ENCODE measurements around the gene FXYD1.

DNA sequence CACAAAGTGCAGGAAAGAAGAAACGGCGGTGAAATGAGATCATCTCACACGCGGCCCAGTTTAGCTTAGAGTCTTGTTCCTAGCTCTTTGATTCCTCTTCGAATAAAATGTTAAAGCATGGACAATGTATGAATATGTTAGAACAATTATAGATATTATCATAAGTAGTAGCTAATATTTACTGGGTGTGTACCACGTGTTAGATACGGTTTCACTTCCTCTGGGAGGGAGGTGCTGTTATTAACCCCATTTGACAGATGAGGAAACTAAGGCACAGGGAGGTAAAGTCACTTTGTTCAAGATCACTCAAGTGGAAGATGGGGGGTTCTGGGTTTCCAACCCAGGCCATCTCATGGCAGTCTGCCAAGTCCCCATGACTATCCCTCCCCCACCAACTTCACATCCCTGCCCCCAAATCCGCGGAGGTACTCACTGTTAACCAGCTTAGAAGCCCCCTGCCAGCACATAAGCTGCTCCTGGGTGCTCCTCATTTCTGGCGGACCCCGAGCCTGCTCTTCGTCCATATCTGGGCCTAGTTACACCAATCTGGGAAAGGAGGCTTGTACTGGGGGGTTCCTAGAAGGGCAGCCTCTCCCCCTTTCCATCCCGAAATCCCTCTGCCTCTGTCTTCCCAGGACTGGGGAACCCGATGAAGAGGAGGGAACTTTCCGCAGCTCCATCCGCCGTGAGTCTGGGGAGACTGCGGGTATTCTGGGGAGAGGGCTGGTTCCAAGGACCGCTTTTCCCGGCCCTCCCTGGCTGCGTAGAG, 3.4 kb downstream of the FXYD1 start:
- no peak for TF ChIP-seq CTCF (IDR thresholded peaks at IDR 0.05)
- no peak for TF ChIP-seq EP300 (IDR thresholded peaks at IDR 0.05)
- TF ChIP-seq POLR2A (IDR thresholded peaks at IDR 0.05), result no peak
- TF ChIP-seq POLR2AphosphoS5 (IDR thresholded peaks at IDR 0.05), result no peak
